HK-2 (cell line): ENCODE data around the gene GRB2.
"Not testable (repeated sequence)": the region's sequence is repeated elsewhere in the genome, so short reads cannot be mapped to it uniquely, and the experiment has no call there.

ENCODE experiments used
- DNase-seq: peaks from one replicate; pipeline ENCODE4 v3.0.0-alpha.2; 2018; ENCODE audit not compliant: unreplicated experiment

GRB2 gene

GRCh38 chr17:75319904-75320691, 85.4 kb downstream of the GRB2 start:
- no peak for DNase-seq

GRCh38 chr17:75318615-75319222, 86.8 kb downstream of the GRB2 start:
- no peak for DNase-seq

GRCh38 chr17:75318211-75318610, 87.3 kb downstream of the GRB2 start:
- DNase-seq: no peak

- DNase-seq: no peak
These were observed 87.8 kb downstream of the GRB2 start for GRCh38 chr17:75317671-75318070.

GRCh38 chr17:75316253-75316652, 89.2 kb downstream of the GRB2 start:
- DNase-seq: no peak

GRCh38 chr17:75315541-75316243, 89.8 kb downstream of the GRB2 start:
- no peak for DNase-seq

GRCh38 chr17:75313941-75314551, 91.4 kb downstream of the GRB2 start:
- no peak for DNase-seq

GRCh38 chr17:75308732-75309629, 96.5 kb downstream of the GRB2 start:
- DNase-seq: no peak

GRCh38 chr17:75307957-75308731, 97.3 kb downstream of the GRB2 start:
- DNase-seq: no peak

- no peak for DNase-seq
These were observed 103.8 kb downstream of the GRB2 start for GRCh38 chr17:75301502-75302206.

- no peak for DNase-seq
These were observed 104.4 kb downstream of the GRB2 start for GRCh38 chr17:75301049-75301448.

- no peak for DNase-seq
These were observed 105.2 kb downstream of the GRB2 start for GRCh38 chr17:75300280-75300679.

- DNase-seq: no peak
These were observed 110.0 kb downstream of the GRB2 start for GRCh38 chr17:75295201-75296158.

GRCh38 chr17:75292810-75293448, 112.5 kb downstream of the GRB2 start:
- not testable (repeated sequence) for DNase-seq

GRCh38 chr17:75289832-75290337, 115.6 kb downstream of the GRB2 start:
- DNase-seq: no peak

GRCh38 chr17:75289115-75289831, 116.2 kb downstream of the GRB2 start, which contains the start of gene SLC25A19:
TSS of gene SLC25A19 (minus strand) at chr17:75289433. CDS start at chr17:75286764, 2,669 bp downstream.
- peak; percentile 98 for DNase-seq

GRCh38 chr17:75288770-75289114, 116.7 kb downstream of the GRB2 start:
- peak; percentile 55 for DNase-seq
